Omental fat pad (tissue), 4 donors: ENCODE data around the gene TFEB. TPM values are rescaled to one million over a fixed set of nuclear protein-coding genes. Genes with fewer than 3 reads are reported as not detected.

Experiments used
- ATAC-seq: fragments of 150-250 bp; one replicate; pipeline ENCODE4 v1.9.1; 2016; ENCODE audit warnings: mild to moderate bottlenecking, moderate library complexity; ENCODE audit not compliant: low FRiP score
- DNase-seq: peaks from one replicate; pipeline ENCODE4 v3.0.0-alpha.2; 2019; ENCODE audit warnings: low spot score
- CTCF ChIP-seq, 3 donors: fragments of 450-650 bp; IDR thresholded peaks; one replicate each; pipeline ENCODE4 v1.5.1; 2016 to 2017; ENCODE audit warnings: antibody characterized with exemption in 3 of 3, mild to moderate bottlenecking in 3 of 3, moderate library complexity in 2 of 3
- total RNA-seq, 4 donors: library from RNA; depleted of rRNA; stranded (reverse); fragments of >200 nt; gene quantifications; one replicate each; pipeline ENCODE4 v1.1.0, GENCODE V29; 2016

TFEB gene
- total RNA-seq, 4 donors from 2014 or later: 7.1 to 24.4 (median 14.5) TPM

GRCh38 chr6:41720783-41721182 is 14.6 kb downstream of the TFEB start:
- no peak for DNase-seq
- no peak for TF ChIP-seq CTCF (IDR thresholded peaks at IDR 0.05)
- ATAC-seq: no peak

- no peak for ATAC-seq
- TF ChIP-seq CTCF (IDR thresholded peaks at IDR 0.05): no peak
- no peak for DNase-seq
These were observed 15.2 kb downstream of the TFEB start for GRCh38 chr6:41720262-41720620.

GRCh38 chr6:41719436-41720261 is 15.8 kb downstream of the TFEB start:
- TF ChIP-seq CTCF (IDR thresholded peaks at IDR 0.05): no peak
- DNase-seq (no peak), ATAC-seq (no peak)

- TF ChIP-seq CTCF (IDR thresholded peaks at IDR 0.05): no peak
- no peak for ATAC-seq
- DNase-seq: no peak
These were observed 16.6 kb downstream of the TFEB start for GRCh38 chr6:41718828-41719227.

GRCh38 chr6:41717392-41717736 is 18.0 kb downstream of the TFEB start:
- DNase-seq (no peak), ATAC-seq (no peak)
- TF ChIP-seq CTCF (IDR thresholded peaks at IDR 0.05): no peak

GRCh38 chr6:41716516-41717391 is 18.7 kb downstream of the TFEB start:
- ATAC-seq (no peak), DNase-seq (no peak)
- no peak for TF ChIP-seq CTCF (IDR thresholded peaks at IDR 0.05)
